Measurements from ENCODE around the gene EIF4B.

The EIF4B gene

GRCh38 chr12:53048780-53049401, 42.6 kb downstream of the EIF4B start:
- TF ChIP-seq GATA3 (IDR thresholded peaks at IDR 0.05; ENCODE audit: low read depth, low read length) (no peak), GATA2 (IDR thresholded peaks at IDR 0.05; ENCODE audit: low read depth, low read length) (no peak)

GRCh38 chr12:53049571-53050318, 43.5 kb downstream of the EIF4B start, which contains the start of gene TNS2:
TSS of gene TNS2 (plus strand) at chr12:53050065. CDS start at chr12:53050186, 121 bp downstream.
- TF ChIP-seq GATA2 (IDR thresholded peaks at IDR 0.05; ENCODE audit: low read depth, low read length) (no peak), GATA3 (IDR thresholded peaks at IDR 0.05; ENCODE audit: low read depth, low read length) (no peak)

- no peak for TF ChIP-seq GATA2 (IDR thresholded peaks at IDR 0.05; ENCODE audit: low read depth, low read length)
- TF ChIP-seq GATA3 (IDR thresholded peaks at IDR 0.05; ENCODE audit: low read depth, low read length), result no peak
Observed at GRCh38 chr12:53050426-53051057, 44.3 kb downstream of the EIF4B start.

- TF ChIP-seq GATA2 (IDR thresholded peaks at IDR 0.05; ENCODE audit: low read depth, low read length), result no peak
- no peak for TF ChIP-seq GATA3 (IDR thresholded peaks at IDR 0.05; ENCODE audit: low read depth, low read length)
Observed at GRCh38 chr12:53051058-53051880, 45.0 kb downstream of the EIF4B start.

GRCh38 chr12:53051881-53052412, 45.7 kb downstream of the EIF4B start:
- TF ChIP-seq GATA2 (IDR thresholded peaks at IDR 0.05; ENCODE audit: low read depth, low read length) (no peak), GATA3 (IDR thresholded peaks at IDR 0.05; ENCODE audit: low read depth, low read length) (no peak)

GRCh38 chr12:53052419-53053217, 46.4 kb downstream of the EIF4B start:
- TF ChIP-seq GATA2 (IDR thresholded peaks at IDR 0.05; ENCODE audit: low read depth, low read length) (no peak), GATA3 (IDR thresholded peaks at IDR 0.05; ENCODE audit: low read depth, low read length) (no peak)

- TF ChIP-seq GATA3 (IDR thresholded peaks at IDR 0.05; ENCODE audit: low read depth, low read length), result no peak
- no peak for TF ChIP-seq GATA2 (IDR thresholded peaks at IDR 0.05; ENCODE audit: low read depth, low read length)
Observed at GRCh38 chr12:53053218-53054111, 47.2 kb downstream of the EIF4B start.

GRCh38 chr12:53054112-53054878, 48.0 kb downstream of the EIF4B start:
- no peak for TF ChIP-seq GATA2 (IDR thresholded peaks at IDR 0.05; ENCODE audit: low read depth, low read length)
- no peak for TF ChIP-seq GATA3 (IDR thresholded peaks at IDR 0.05; ENCODE audit: low read depth, low read length)

- no peak for TF ChIP-seq GATA2 (IDR thresholded peaks at IDR 0.05; ENCODE audit: low read depth, low read length)
- TF ChIP-seq GATA3 (IDR thresholded peaks at IDR 0.05; ENCODE audit: low read depth, low read length), result no peak
Observed at GRCh38 chr12:53055471-53056266, 49.4 kb downstream of the EIF4B start.

- TF ChIP-seq GATA2 (IDR thresholded peaks at IDR 0.05; ENCODE audit: low read depth, low read length), result no peak
- TF ChIP-seq GATA3 (IDR thresholded peaks at IDR 0.05; ENCODE audit: low read depth, low read length), result no peak
Observed at GRCh38 chr12:53056296-53056695, 50.0 kb downstream of the EIF4B start.

GRCh38 chr12:53056901-53057300, 50.6 kb downstream of the EIF4B start:
- TF ChIP-seq GATA3 (IDR thresholded peaks at IDR 0.05; ENCODE audit: low read depth, low read length) (no peak), GATA2 (IDR thresholded peaks at IDR 0.05; ENCODE audit: low read depth, low read length) (no peak)
